Ectodermal cell (in vitro differentiated cells): Measurements from ENCODE around the gene KDSR. TPM values are rescaled to one million over a fixed set of nuclear protein-coding genes. Genes with fewer than 3 reads are reported as not detected.

Experiments used
- H3K27ac ChIP-seq: 2 replicates; pipeline ENCODE4 v1.7.0; 2013; ENCODE audit warnings: mild to moderate bottlenecking, low read depth, low read length; ENCODE audit not compliant: insufficient read depth, poor library complexity, severe bottlenecking
- H3K27me3 ChIP-seq: 2 replicates; pipeline ENCODE4 v1.7.0; 2013; ENCODE audit warnings: mild to moderate bottlenecking, low read length; ENCODE audit not compliant: insufficient read depth, control insufficient read depth, poor library complexity, severe bottlenecking
- H3K36me3 ChIP-seq: one replicate; pipeline ENCODE4 v1.7.0; 2013; ENCODE audit warnings: low read length; ENCODE audit not compliant: control insufficient read depth, insufficient read depth
- H3K4me1 ChIP-seq: one replicate; pipeline ENCODE4 v1.7.0; 2013; ENCODE audit warnings: low read length; ENCODE audit not compliant: control insufficient read depth, insufficient read depth
- H3K4me3 ChIP-seq: 2 replicates; pipeline ENCODE4 v1.7.0; 2013; ENCODE audit warnings: low read depth, low read length, control low read depth; ENCODE audit not compliant: insufficient read depth
- H3K9me3 ChIP-seq: 2 replicates; pipeline ENCODE4 v1.7.0; 2013; ENCODE audit warnings: mild to moderate bottlenecking, low read length, moderate library complexity; ENCODE audit not compliant: control insufficient read depth
- WGBS, 2 experiments: methylation state at CpG; one replicate each; pipeline ENCODE4 v1.1.7; 2013; ENCODE audit warnings: missing lambda C conversion rate in 2 of 2; 5-methylcytosine and 5-hydroxymethylcytosine counted together
- polyA plus RNA-seq, 4 experiments: library from polyadenylated mRNA; stranded (reverse); fragments of 50-300 nt; gene quantifications; one replicate each; pipeline ENCODE4 v1.2.3, GENCODE V29; 2013

Gene KDSR, protein sequence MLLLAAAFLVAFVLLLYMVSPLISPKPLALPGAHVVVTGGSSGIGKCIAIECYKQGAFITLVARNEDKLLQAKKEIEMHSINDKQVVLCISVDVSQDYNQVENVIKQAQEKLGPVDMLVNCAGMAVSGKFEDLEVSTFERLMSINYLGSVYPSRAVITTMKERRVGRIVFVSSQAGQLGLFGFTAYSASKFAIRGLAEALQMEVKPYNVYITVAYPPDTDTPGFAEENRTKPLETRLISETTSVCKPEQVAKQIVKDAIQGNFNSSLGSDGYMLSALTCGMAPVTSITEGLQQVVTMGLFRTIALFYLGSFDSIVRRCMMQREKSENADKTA
- polyA plus RNA-seq (2013, experiment 1 of 4): 31.2 TPM
- 31.5 TPM for polyA plus RNA-seq (2013, experiment 2 of 4)
- polyA plus RNA-seq (2013, experiment 3 of 4): 30.9 TPM
- 34.1 TPM for polyA plus RNA-seq (2013, experiment 4 of 4)

- peaks cover 3% of the 10 kb centered on the region for H3K4me1 ChIP-seq
- WGBS, 2 experiments: 0% methylated on average over 90 of the region's 90 CpGs
- peak within 1 kb of the TSS; percentile 88 for H3K4me3 ChIP-seq
- H3K9me3 ChIP-seq: no peaks in the 10 kb centered on the region
- H3K27me3 ChIP-seq: no peaks in the 10 kb centered on the region
- no peaks in the 10 kb centered on the region for H3K36me3 ChIP-seq
- H3K27ac ChIP-seq: peak within 1 kb of the TSS; percentile 88
Measured at GRCh38 chr18:63367053-63367953, at the start of gene KDSR. Gene KDSR, minus strand, starts transcription at chr18:63367206. Its CDS starts 88 bp downstream, at chr18:63367118.

DNA sequence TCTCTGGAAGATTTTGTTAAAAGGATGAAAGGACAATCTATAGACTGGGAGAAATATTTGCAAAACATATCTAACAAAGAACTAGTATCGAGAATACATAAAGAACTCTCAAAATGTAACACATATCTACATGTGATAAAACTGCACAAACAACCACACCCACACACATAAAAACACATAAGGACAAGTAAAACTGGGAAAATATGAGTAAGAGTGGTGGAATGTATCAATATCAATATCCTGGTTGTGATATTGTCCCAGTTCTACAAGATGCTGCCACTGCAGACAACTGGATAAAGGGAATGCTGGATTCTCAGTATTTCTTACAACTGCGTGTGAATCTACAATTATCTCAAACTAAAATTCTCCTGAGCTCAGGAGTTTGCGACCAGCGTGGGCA is 45.9 kb upstream of the KDSR start:
- H3K27me3 ChIP-seq: no peaks in the 10 kb centered on the region
- no peaks in the 10 kb centered on the region for H3K9me3 ChIP-seq
- no peak overlapping the region for H3K27ac ChIP-seq
- no peaks in the 10 kb centered on the region for H3K4me1 ChIP-seq
- WGBS, 2 experiments: 84 to 88% methylated on average over 4 of the region's 4 CpGs
- peaks cover 23% of the 10 kb centered on the region for H3K36me3 ChIP-seq
- H3K4me3 ChIP-seq: no peak overlapping the region

- H3K9me3 ChIP-seq: no peaks in the 10 kb centered on the region
- WGBS, 2 experiments: 95% methylated on average over 4 of the region's 4 CpGs
Measured at GRCh38 chr18:63410792-63411191, 43.8 kb upstream of the KDSR start.

DNA sequence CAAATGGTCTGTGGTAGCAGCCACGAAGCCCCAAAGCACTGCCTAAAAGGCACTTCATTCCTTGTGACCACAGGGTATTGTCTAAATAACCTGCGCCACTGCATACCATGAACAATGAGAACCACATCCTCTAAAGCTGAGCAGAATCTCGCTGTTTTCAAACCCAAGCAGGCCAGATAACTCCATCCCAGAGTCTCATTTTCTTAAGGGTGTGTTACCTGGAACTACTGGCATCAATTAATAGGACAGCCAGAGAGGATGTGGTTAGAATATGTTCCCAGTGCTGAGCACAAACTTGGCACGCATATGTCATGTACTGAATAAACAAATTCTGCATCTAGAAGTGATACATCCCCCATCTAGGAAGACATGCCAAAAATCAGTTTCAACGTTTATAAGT is 42.3 kb upstream of the KDSR start:
- Histone ChIP-seq H3K27me3 (no peaks in the 10 kb centered on the region), H3K36me3 (peaks cover 23% of the 10 kb centered on the region), H3K4me3 (no peak overlapping the region), H3K27ac (no peak overlapping the region), H3K4me1 (no peaks in the 10 kb centered on the region), H3K9me3 (no peaks in the 10 kb centered on the region)
- 95 to 98% methylated on average over 4 to 5 of the region's 5 CpGs for WGBS, 2 experiments

More at GRCh38 chr18:63410792-63411191, 43.8 kb upstream of the KDSR start:
- Histone ChIP-seq H3K4me1 (no peaks in the 10 kb centered on the region), H3K27me3 (no peaks in the 10 kb centered on the region), H3K4me3 (no peak overlapping the region), H3K27ac (no peak overlapping the region), H3K36me3 (peaks cover 23% of the 10 kb centered on the region)

DNA sequence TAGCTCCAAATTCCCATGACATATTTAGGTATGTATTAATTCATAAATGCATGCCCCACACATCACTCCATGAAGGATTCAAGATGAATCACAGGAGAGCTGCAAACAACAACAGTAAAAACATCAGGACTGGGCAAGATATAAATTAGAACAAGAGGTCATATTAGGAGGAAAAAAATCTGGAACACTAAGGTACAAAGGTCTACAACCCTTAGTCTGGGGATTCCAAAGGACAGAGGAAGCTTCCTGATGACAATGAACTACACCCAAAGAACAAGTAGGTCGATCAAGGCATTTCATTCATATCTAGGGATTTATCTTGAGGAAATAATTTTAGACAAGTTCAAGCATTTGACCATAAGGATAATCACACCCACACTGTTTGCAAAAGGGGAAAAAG is 40.7 kb upstream of the KDSR start:
- H3K36me3 ChIP-seq: peaks cover 33% of the 10 kb centered on the region
- WGBS, 2 experiments: 86% methylated on average over 1 of the region's 1 CpG; no CpG with 5 or more reads in 1 of the 2 experiments

GRCh38 chr18:63405986-63406385 is 39.0 kb upstream of the KDSR start:
- 93 to 98% methylated on average over 3 of the region's 3 CpGs for WGBS, 2 experiments
- Histone ChIP-seq H3K4me1 (no peaks in the 10 kb centered on the region), H3K27me3 (no peaks in the 10 kb centered on the region), H3K27ac (no peak overlapping the region), H3K36me3 (peaks cover 45% of the 10 kb centered on the region), H3K9me3 (no peaks in the 10 kb centered on the region), H3K4me3 (no peak overlapping the region)

More for the DNA sequence above, 40.7 kb upstream of the KDSR start:
- Histone ChIP-seq H3K4me1 (no peaks in the 10 kb centered on the region), H3K9me3 (no peaks in the 10 kb centered on the region), H3K27ac (no peak overlapping the region), H3K27me3 (no peaks in the 10 kb centered on the region), H3K4me3 (no peak overlapping the region)

DNA sequence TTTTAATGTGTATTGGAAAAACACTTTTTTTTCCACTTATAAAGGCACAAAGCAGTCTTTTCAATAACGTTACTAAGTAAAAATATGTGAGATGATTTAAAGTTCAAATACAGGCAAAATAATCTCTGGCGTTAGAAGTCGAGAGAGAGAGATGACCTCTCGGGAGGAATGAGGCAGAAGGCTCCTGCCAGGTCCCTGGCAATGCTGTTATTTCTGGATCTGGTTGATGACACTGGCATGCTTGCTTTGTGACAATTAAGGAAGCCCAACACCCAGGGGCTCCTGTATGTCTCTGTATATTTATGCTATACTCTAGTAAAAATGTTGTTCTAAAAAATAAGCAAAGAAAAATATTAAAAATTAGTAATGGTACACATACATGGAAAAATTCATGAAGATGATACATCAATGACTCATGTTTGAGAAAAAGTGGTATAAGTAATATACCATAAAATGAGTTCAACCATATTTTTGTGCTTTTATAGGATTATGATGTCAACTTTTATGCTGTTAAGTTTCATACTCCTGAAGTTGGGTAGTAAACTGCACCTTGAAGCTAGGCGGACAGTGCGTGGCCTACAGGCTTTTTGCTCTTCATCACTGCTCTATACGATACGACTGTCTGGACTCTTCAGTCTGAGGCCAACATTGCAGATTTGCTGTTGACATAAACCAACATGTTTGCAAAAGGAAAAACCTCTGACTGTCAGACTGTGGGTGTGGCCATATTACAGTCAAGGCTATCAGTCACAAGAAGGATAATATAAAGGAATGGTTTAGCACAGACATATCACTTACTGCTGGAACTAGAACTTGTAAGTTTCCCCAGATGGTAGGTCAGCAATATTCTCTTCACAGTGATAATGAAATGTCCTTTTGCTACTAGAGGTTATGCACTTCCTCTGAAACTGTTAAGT is 35.5 kb upstream of the KDSR start:
- Histone ChIP-seq H3K4me3 (no peak overlapping the region), H3K27me3 (no peaks in the 10 kb centered on the region), H3K9me3 (no peaks in the 10 kb centered on the region), H3K36me3 (peaks cover 33% of the 10 kb centered on the region), H3K27ac (no peak overlapping the region), H3K4me1 (no peaks in the 10 kb centered on the region)
- WGBS, 2 experiments: 94 to 97% methylated on average over 8 of the region's 8 CpGs

DNA sequence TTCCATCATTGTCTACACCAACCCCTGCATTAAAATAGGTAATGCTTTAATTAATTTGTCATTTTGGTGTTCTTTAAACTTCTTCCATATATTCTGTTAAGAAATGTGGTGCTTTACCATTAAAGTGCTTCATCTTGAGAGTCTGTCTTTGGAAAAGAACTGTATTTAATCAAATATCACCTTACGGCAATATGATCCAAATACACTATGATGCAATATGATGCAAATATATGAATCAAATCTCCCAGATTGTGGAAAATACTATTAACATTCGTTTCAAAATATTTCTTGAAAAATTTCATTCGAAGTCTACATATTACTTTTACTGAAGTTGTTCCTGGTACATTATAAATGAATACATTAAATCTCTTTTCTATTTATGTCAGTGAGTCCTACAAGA is 32.3 kb upstream of the KDSR start:
- no peaks in the 10 kb centered on the region for H3K9me3 ChIP-seq
- 100% methylated on average over 3 of the region's 3 CpGs; no CpG with 5 or more reads in 1 of the 2 experiments for WGBS, 2 experiments
- H3K27me3 ChIP-seq: no peaks in the 10 kb centered on the region
- H3K4me1 ChIP-seq: no peaks in the 10 kb centered on the region
- peaks cover 50% of the 10 kb centered on the region for H3K36me3 ChIP-seq
- no peak overlapping the region for H3K27ac ChIP-seq
- H3K4me3 ChIP-seq: no peak overlapping the region

- 100% methylated on average over 1 of the region's 1 CpG for WGBS, 2 experiments
- H3K4me3 ChIP-seq: no peak overlapping the region
- peaks cover 43% of the 10 kb centered on the region for H3K36me3 ChIP-seq
- H3K9me3 ChIP-seq: no peaks in the 10 kb centered on the region
- no peak overlapping the region for H3K27ac ChIP-seq
- no peaks in the 10 kb centered on the region for H3K4me1 ChIP-seq
- no peaks in the 10 kb centered on the region for H3K27me3 ChIP-seq
Measured at GRCh38 chr18:63397349-63397748, 30.3 kb upstream of the KDSR start.
